Measurements from ENCODE around the gene DSPP.
A peak's percentile ranks its signal among the peaks of the same experiment; 100 is the strongest.

The DSPP gene

GRCh38 chr4:87657525-87657924, 49.2 kb downstream of the DSPP start (continued):
- TF ChIP-seq ZNF596 (tag by site-specific recombination; IDR thresholded peaks at IDR 0.05) (no peak), ZNF785 (tag by site-specific recombination; IDR thresholded peaks at IDR 0.05) (no peak), ZNF658 (tag by site-specific recombination; IDR thresholded peaks at IDR 0.05) (no peak), ZNF266 (tag by site-specific recombination; IDR thresholded peaks at IDR 0.05; ENCODE audit: low read depth) (no peak)

DNA sequence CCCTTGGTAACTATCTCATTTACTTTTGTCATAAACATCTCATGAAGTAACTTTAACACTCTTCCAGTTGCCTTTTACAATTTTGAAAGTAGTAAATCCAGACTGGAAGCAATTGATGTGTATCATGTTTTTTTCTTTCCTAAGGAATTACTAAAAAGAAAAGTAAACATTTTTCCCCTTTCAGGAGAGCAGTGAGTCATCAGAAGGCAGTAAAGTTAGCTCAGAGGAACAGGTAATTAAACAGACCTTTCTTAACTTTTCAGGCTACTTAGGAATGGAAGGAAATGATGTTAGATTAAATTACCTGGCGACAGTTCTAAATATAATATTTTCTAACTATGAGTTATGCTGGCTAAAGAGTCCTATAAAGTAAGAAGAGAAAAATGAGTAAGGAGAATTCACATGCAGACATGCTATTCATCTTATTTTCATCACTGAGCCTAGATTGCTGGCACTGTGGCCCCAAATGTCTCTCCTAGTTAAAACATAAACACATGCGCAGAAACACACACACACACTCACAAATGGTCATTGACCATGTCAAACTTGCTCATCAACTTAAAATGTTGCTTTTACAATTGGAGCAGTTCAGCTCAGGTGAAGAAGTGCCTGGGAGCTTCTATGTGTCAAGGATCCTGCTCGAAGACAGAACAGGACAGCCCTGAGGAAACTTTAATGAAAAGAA, 51.1 kb downstream of the DSPP start:
- Histone ChIP-seq H3K4me1 (ENCODE audit: control insufficient read depth, insufficient read depth, low read length) (peaks cover 5% of the 10 kb centered on the region; the same call in 1 of the 2 replicates), H3K9me3 (ENCODE audit: control insufficient read depth, insufficient read depth, low read depth, low read length) (no peaks in the 10 kb centered on the region), H3K4me3 (ENCODE audit: low read depth, low read length) (no peak overlapping the region), H3K27ac (ENCODE audit: extremely low read depth, low read depth, low read length) (peak overlapping the region; percentile 59), H3K36me3 (ENCODE audit: control insufficient read depth in 2 of 2, insufficient read depth in 1 of 2, low read length in 2 of 2) (no peaks in the 10 kb centered on the region)
- ChIA-PET CTCF (interaction anchor here (0.6 to 1.6 kb wide), 2 partner anchors 21 to 306 kb away, joined by 3 to 5 read pairs; no protein-coding TSS in a partner anchor), POLR2A (no interaction called here)
- TF ChIP-seq ZNF16 (tag by site-specific recombination; IDR thresholded peaks at IDR 0.05; ENCODE audit: low read depth): no peak
- TF ChIP-seq, protein P1, sequence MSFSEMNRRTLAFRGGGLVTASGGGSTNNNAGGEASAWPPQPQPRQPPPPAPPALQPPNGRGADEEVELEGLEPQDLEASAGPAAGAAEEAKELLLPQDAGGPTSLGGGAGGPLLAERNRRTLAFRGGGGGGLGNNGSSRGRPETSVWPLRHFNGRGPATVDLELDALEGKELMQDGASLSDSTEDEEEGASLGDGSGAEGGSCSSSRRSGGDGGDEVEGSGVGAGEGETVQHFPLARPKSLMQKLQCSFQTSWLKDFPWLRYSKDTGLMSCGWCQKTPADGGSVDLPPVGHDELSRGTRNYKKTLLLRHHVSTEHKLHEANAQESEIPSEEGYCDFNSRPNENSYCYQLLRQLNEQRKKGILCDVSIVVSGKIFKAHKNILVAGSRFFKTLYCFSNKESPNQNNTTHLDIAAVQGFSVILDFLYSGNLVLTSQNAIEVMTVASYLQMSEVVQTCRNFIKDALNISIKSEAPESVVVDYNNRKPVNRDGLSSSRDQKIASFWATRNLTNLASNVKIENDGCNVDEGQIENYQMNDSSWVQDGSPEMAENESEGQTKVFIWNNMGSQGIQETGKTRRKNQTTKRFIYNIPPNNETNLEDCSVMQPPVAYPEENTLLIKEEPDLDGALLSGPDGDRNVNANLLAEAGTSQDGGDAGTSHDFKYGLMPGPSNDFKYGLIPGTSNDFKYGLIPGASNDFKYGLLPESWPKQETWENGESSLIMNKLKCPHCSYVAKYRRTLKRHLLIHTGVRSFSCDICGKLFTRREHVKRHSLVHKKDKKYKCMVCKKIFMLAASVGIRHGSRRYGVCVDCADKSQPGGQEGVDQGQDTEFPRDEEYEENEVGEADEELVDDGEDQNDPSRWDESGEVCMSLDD (tag by site-specific recombination; IDR thresholded peaks at IDR 0.05): no peak
- no peak for TF ChIP-seq ZNF704 (tag by site-specific recombination; IDR thresholded peaks at IDR 0.05)
- TF ChIP-seq ZNF211 (tag by site-specific recombination; IDR thresholded peaks at IDR 0.05; ENCODE audit: low read depth): no peak
- TF ChIP-seq, protein P2, sequence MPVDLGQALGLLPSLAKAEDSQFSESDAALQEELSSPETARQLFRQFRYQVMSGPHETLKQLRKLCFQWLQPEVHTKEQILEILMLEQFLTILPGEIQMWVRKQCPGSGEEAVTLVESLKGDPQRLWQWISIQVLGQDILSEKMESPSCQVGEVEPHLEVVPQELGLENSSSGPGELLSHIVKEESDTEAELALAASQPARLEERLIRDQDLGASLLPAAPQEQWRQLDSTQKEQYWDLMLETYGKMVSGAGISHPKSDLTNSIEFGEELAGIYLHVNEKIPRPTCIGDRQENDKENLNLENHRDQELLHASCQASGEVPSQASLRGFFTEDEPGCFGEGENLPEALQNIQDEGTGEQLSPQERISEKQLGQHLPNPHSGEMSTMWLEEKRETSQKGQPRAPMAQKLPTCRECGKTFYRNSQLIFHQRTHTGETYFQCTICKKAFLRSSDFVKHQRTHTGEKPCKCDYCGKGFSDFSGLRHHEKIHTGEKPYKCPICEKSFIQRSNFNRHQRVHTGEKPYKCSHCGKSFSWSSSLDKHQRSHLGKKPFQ (tag by site-specific recombination; IDR thresholded peaks at IDR 0.05): no peak
- no peak for TF ChIP-seq KLF7 (tag by site-specific recombination; IDR thresholded peaks at IDR 0.05; ENCODE audit: borderline replicate concordance)
- TF ChIP-seq ZNF24 (tag by site-specific recombination; IDR thresholded peaks at IDR 0.05): peak; percentile 50; the same call in 1 of the 2 replicates
- TF ChIP-seq IKZF3 (tag by site-specific recombination; IDR thresholded peaks at IDR 0.05): 0 out of 2 replicates have a peak, but pooled peaks have one; percentile 35
- TF ChIP-seq ZNF148 (tag by site-specific recombination; IDR thresholded peaks at IDR 0.05; ENCODE audit: borderline replicate concordance): no peak
- peak; percentile 47; the same call in 1 of the 2 replicates for TF ChIP-seq ZNF501 (tag by site-specific recombination; IDR thresholded peaks at IDR 0.05)
- no peak for TF ChIP-seq ZNF169 (tag by site-specific recombination; IDR thresholded peaks at IDR 0.05)
- no peak for TF ChIP-seq ZNF768 (tag by site-specific recombination; IDR thresholded peaks at IDR 0.05)
- TF ChIP-seq KLF1 (tag by site-specific recombination; IDR thresholded peaks at IDR 0.05): peak; percentile 46; the same call in 1 of the 2 replicates
- peak; percentile 83 for TF ChIP-seq ZNF184 (tag by site-specific recombination; IDR thresholded peaks at IDR 0.05)
- peak; percentile 23; the same call in 1 of the 2 replicates for TF ChIP-seq SP3 (tag by site-specific recombination; IDR thresholded peaks at IDR 0.05)
- no peak for TF ChIP-seq ZNF280C (tag by site-specific recombination; IDR thresholded peaks at IDR 0.05)
- TF ChIP-seq ZSCAN18 (tag by site-specific recombination; IDR thresholded peaks at IDR 0.05): no peak
- TF ChIP-seq ZNF514 (tag by site-specific recombination; IDR thresholded peaks at IDR 0.05): no peak
- peak; percentile 72 for TF ChIP-seq ZNF394 (tag by site-specific recombination; IDR thresholded peaks at IDR 0.05; ENCODE audit: borderline replicate concordance)
- TF ChIP-seq ZNF626 (tag by site-specific recombination; IDR thresholded peaks at IDR 0.05): no peak
